DOHH2 (cell line): Measurements from ENCODE around the gene C1QTNF1.

Experiments used
- H3F3A ChIP-seq: fragments of 200-600 bp; sonication (generic), shearing (Covaris generic); 2 replicates; pipeline ENCODE4 v1.6.0; 2016; ENCODE audit warnings: antibody characterized with exemption, mild to moderate bottlenecking; ENCODE audit not compliant: control insufficient read depth, insufficient read depth
- H3K27ac ChIP-seq: fragments of 200-600 bp; sonication (generic); 2 replicates; pipeline ENCODE4 v1.5.1; 2014; ENCODE audit warnings: low read depth, mild to moderate bottlenecking, low read length, moderate library complexity
- H3K27me3 ChIP-seq: fragments of 200-600 bp; sonication (generic); 2 replicates; pipeline ENCODE4 v1.6.1; 2014; ENCODE audit warnings: mild to moderate bottlenecking, low read length, mixed read lengths; ENCODE audit not compliant: control insufficient read depth
- H3K36me3 ChIP-seq: fragments of 200-600 bp; sonication (generic); 2 replicates; pipeline ENCODE4 v1.6.1; 2014; ENCODE audit warnings: mild to moderate bottlenecking, low read length, moderate library complexity, mixed read lengths; ENCODE audit not compliant: control insufficient read depth
- H3K4me1 ChIP-seq: fragments of 200-600 bp; sonication (generic); 2 replicates; pipeline ENCODE4 v1.6.1; 2014; ENCODE audit warnings: mild to moderate bottlenecking, low read length, mixed read lengths; ENCODE audit not compliant: control insufficient read depth
- H3K4me2 ChIP-seq: fragments of 200-600 bp; sonication (generic); 2 replicates; pipeline ENCODE4 v1.6.0; 2014; ENCODE audit warnings: mild to moderate bottlenecking, low read length, moderate library complexity
- H3K4me3 ChIP-seq: fragments of 200-600 bp; sonication (generic); 2 replicates; pipeline ENCODE4 v1.5.1; 2014; ENCODE audit warnings: mild to moderate bottlenecking, low read length, mixed read lengths
- H3K79me2 ChIP-seq: fragments of 200-600 bp; sonication (generic); 2 replicates; pipeline ENCODE4 v1.6.1; 2014; ENCODE audit warnings: mild to moderate bottlenecking, low read length, mixed read lengths; ENCODE audit not compliant: control insufficient read depth
- H3K9me2 ChIP-seq: fragments of 200-600 bp; sonication (generic); replicated peaks from 2 replicates; pipeline ENCODE4 v1.6.1; 2014; ENCODE audit warnings: mild to moderate bottlenecking, low read length, mixed read lengths; ENCODE audit not compliant: control insufficient read depth
- H3K9me3 ChIP-seq: fragments of 200-600 bp; sonication (generic); 2 replicates; pipeline ENCODE4 v1.6.1; 2014; ENCODE audit warnings: antibody characterized with exemption, low read length, mixed read lengths; ENCODE audit not compliant: control insufficient read depth, insufficient read depth
- H4K20me1 ChIP-seq: fragments of 200-600 bp; sonication (generic); 2 replicates; pipeline ENCODE4 v1.6.0; 2014; ENCODE audit warnings: low read depth, mild to moderate bottlenecking, antibody characterized with exemption, low read length, moderate library complexity; ENCODE audit not compliant: control insufficient read depth, insufficient read depth
- EZH2phosphoT487 ChIP-seq: fragments of 200-600 bp; sonication (generic); IDR thresholded peaks from 2 replicates; pipeline ENCODE4 v1.6.1; 2017; ENCODE audit warnings: borderline replicate concordance, mild to moderate bottlenecking, antibody characterized with exemption, low read length, moderate library complexity, mixed read lengths
- TF ChIP-seq, protein P1 (sequence below): fragments of 200-600 bp; sonication (generic); IDR thresholded peaks from one replicate; pipeline ENCODE4 v1.5.1; 2014; ENCODE audit warnings: antibody characterized with exemption, mild to moderate bottlenecking, low read depth, low read length; ENCODE audit not compliant: poor library complexity, severe bottlenecking

Gene C1QTNF1

DNA sequence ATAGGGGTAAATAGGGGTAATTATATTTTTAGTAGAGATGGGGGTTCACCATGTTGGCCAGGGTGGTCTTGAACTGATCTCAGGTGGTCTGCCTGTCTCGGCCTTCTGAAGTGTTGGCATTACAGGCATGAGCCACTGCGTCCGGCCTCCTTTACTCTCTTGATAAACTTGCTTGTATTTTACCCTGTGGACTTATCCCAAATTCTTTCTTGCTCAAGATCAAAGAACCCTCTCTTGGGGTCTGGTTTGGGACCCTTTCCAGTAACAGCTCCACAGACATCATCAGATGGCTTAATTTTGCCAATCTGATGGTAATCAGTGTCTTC, 5.6 kb upstream of the C1QTNF1 start:
- no peaks in the 10 kb centered on the region for H4K20me1 ChIP-seq
- H3K27me3 ChIP-seq: peaks cover 27% of the 10 kb centered on the region
- peaks cover 7% of the 10 kb centered on the region; the same call in 1 of the 2 replicates for H3K9me3 ChIP-seq
- no peak for TF ChIP-seq EZH2phosphoT487
- TF ChIP-seq, protein P1, sequence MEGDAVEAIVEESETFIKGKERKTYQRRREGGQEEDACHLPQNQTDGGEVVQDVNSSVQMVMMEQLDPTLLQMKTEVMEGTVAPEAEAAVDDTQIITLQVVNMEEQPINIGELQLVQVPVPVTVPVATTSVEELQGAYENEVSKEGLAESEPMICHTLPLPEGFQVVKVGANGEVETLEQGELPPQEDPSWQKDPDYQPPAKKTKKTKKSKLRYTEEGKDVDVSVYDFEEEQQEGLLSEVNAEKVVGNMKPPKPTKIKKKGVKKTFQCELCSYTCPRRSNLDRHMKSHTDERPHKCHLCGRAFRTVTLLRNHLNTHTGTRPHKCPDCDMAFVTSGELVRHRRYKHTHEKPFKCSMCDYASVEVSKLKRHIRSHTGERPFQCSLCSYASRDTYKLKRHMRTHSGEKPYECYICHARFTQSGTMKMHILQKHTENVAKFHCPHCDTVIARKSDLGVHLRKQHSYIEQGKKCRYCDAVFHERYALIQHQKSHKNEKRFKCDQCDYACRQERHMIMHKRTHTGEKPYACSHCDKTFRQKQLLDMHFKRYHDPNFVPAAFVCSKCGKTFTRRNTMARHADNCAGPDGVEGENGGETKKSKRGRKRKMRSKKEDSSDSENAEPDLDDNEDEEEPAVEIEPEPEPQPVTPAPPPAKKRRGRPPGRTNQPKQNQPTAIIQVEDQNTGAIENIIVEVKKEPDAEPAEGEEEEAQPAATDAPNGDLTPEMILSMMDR: no peak
- no peaks in the 10 kb centered on the region for H3K36me3 ChIP-seq
- H3K4me1 ChIP-seq: no peaks in the 10 kb centered on the region
- no peaks in the 10 kb centered on the region for H3K79me2 ChIP-seq
- H3K4me2 ChIP-seq: no peak overlapping the region
- H3F3A ChIP-seq: no peaks in the 10 kb centered on the region
- no peak overlapping the region for H3K27ac ChIP-seq
- H3K9me2 ChIP-seq: no peaks in the 10 kb centered on the region
- no peak overlapping the region for H3K4me3 ChIP-seq

DNA sequence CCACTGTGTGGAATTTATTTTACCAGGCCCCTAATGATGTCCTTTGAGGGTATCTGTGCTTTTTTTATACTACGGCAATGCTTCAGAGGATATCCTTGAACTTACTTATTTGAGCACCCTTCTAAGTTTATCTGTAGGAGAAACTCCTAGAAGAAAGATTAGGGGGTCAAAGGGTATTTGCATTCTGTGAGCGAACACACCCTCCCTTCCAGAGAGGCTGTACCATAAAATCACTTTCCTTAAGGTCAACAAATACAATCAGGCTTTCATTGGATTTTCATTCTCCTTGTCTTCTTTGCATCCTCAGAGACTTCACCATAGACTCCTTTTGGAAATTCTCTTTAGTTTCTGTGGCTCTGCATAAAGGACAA, 4.7 kb upstream of the C1QTNF1 start:
- no peaks in the 10 kb centered on the region for H3K9me2 ChIP-seq
- H4K20me1 ChIP-seq: no peaks in the 10 kb centered on the region
- H3K27ac ChIP-seq: no peak overlapping the region
- H3K4me2 ChIP-seq: no peak overlapping the region
- H3F3A ChIP-seq: no peaks in the 10 kb centered on the region
- H3K36me3 ChIP-seq: no peaks in the 10 kb centered on the region
- H3K4me1 ChIP-seq: peaks cover 2% of the 10 kb centered on the region; the same call in 1 of the 2 replicates
- H3K9me3 ChIP-seq: peaks cover 2% of the 10 kb centered on the region; the same call in 1 of the 2 replicates
- no peaks in the 10 kb centered on the region for H3K79me2 ChIP-seq
- H3K4me3 ChIP-seq: no peak overlapping the region
- H3K27me3 ChIP-seq: peaks cover 32% of the 10 kb centered on the region
- no peak for TF ChIP-seq EZH2phosphoT487
- TF ChIP-seq, protein P1: no peak

DNA sequence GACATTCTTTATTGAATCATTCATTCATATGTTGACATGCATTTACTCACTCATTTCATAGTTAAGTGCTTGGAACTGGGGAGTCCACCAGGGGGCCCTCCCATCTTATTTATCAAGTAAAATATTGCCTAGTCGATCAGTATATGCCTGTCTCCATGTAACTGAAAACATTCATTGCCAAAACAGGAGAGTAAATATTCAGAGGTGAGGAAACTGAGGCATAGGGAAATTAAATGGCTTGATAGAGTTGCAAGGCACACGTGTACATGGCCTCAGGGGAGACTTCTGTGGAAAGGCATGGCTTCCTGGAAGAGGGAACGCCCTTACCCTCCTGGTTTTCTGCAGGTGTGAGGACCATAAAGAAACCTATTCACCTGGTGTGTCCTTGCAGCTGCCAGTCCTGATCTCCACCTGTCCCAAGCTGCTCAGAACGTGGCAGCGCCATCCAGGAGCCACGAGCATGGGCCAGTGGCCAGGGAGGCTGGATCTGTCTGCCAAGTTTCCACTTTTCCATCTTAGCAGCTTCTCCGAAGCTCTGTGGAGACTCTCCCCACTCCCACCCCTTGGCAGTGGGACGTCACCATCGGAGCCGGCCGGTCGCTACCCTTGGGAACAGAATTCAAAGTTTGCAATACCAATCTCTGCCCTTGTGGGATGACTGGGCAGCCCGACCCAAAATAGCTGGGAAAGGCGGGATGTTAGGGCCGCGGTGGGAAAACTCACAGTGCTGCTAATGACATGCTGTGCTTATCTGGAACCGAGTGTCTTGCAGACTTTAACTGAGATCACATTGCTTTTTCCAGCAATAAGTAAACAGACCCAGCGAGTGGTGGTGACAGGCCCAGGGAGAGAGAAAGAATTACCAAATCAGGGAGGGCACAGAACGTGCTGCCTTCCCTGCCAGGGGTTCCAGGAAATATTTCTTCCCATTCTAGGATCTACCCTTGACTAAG, 4.1 kb upstream of the C1QTNF1 start:
- TF ChIP-seq EZH2phosphoT487: no peak
- TF ChIP-seq, protein P1: peak; percentile 67
- no peaks in the 10 kb centered on the region for H3K36me3 ChIP-seq

More for the DNA sequence above, 4.1 kb upstream of the C1QTNF1 start:
- no peaks in the 10 kb centered on the region for H3F3A ChIP-seq
- no peaks in the 10 kb centered on the region for H3K9me3 ChIP-seq
- no peaks in the 10 kb centered on the region for H3K9me2 ChIP-seq
- H3K4me2 ChIP-seq: no peak overlapping the region
- peaks cover 4% of the 10 kb centered on the region; the same call in 1 of the 2 replicates for H3K4me1 ChIP-seq
- H4K20me1 ChIP-seq: no peaks in the 10 kb centered on the region
- H3K79me2 ChIP-seq: no peaks in the 10 kb centered on the region
- H3K27me3 ChIP-seq: peaks cover 38% of the 10 kb centered on the region
- H3K27ac ChIP-seq: no peak overlapping the region
- H3K4me3 ChIP-seq: no peak overlapping the region
